ENCODE results near the gene PCDHA1. TPM values are rescaled to one million over a fixed set of nuclear protein-coding genes. Genes with fewer than 3 reads are reported as not detected.
"Not testable (repeated sequence)": the region's sequence is repeated elsewhere in the genome, so short reads cannot be mapped to it uniquely, and the experiment has no call there.

The PCDHA1 gene
- total and polyA plus RNA-seq, 7 experiments from 2014 or later: not detected

DNA sequence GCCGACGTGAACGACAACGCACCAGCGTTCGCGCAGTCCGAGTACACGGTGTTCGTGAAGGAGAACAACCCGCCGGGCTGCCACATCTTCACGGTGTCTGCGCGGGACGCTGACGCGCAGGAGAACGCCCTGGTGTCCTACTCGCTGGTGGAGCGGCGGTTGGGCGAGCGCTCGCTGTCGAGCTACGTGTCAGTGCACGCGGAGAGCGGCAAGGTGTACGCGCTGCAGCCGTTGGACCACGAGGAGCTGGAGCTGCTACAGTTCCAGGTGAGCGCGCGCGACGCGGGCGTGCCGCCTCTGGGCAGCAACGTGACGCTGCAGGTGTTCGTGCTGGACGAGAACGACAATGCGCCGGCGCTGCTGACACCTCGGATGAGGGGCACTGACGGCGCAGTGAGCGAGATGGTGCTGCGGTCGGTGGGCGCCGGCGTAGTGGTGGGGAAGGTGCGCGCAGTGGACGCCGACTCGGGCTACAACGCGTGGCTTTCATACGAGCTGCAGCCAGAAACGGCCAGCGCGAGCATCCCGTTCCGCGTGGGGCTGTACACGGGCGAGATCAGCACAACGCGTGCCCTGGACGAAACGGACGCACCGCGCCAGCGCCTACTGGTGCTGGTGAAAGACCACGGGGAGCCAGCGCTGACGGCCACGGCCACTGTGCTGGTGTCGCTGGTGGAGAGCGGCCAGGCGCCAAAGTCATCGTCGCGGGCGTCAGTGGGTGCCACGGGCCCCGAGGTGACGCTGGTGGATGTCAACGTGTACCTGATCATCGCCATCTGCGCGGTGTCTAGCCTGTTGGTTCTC is 64.1 kb downstream of the PCDHA1 start:
- H3K36me3 ChIP-seq (ENCODE audit: control insufficient read depth in 2 of 3, insufficient read depth in 3 of 3, low read length in 3 of 3); H3K4me3 Mint-ChIP-seq; CTCF ChIA-PET; ATAC-seq; H3K4me1 Mint-ChIP-seq; H3K27me3 ChIP-seq (ENCODE audit: control insufficient read depth in 2 of 2, insufficient read depth in 2 of 2, low read length in 2 of 2); H3K27ac ChIP-seq (ENCODE audit: low read depth, low read length); H3K4me1 ChIP-seq (ENCODE audit: control insufficient read depth in 2 of 2, insufficient read depth in 2 of 2, low read length in 2 of 2); H3K27ac Mint-ChIP-seq; POLR2A ChIA-PET; DNase-seq; H3K4me3 ChIP-seq (ENCODE audit: low read length): not testable (repeated sequence)
- intact Hi-C loops (cut with micrococcal nuclease): loop anchor here in 1 of 2 donors (5.0 kb wide), 1 partner anchor 48 kb away; the partner anchor contains the start of gene PCDHA3
- peaks cover 0 to 59% (median 9%) of the 10 kb centered on the region in 11 donors for H3K9me3 Mint-ChIP-seq
- peaks cover 0 to 16% (median 0%) of the 10 kb centered on the region in 5 donors for H3K36me3 Mint-ChIP-seq
- peaks cover 0 to 11% (median 0%) of the 10 kb centered on the region in 3 experiments for H3K9me3 ChIP-seq (ENCODE audit: control insufficient read depth in 2 of 3, low read length in 3 of 3)
- H3K27me3 Mint-ChIP-seq: peaks cover 0 to 40% (median 33%) of the 10 kb centered on the region in 5 donors

- ChIA-PET POLR2A (no interaction called here), CTCF (no interaction called here)
- H3K36me3 Mint-ChIP-seq: peaks cover 0 to 22% (median 11%) of the 10 kb centered on the region in 5 donors
- Histone ChIP-seq H3K9me3 (ENCODE audit: control insufficient read depth in 2 of 3, low read length in 3 of 3) (peaks cover 0 to 27% (median 0%) of the 10 kb centered on the region in 3 experiments), H3K4me3 (ENCODE audit: low read length) (no peak within 1 kb of the TSS), H3K4me1 (ENCODE audit: control insufficient read depth in 2 of 2, insufficient read depth in 2 of 2, low read length in 2 of 2) (no peaks in the 10 kb centered on the region), H3K27me3 (ENCODE audit: control insufficient read depth in 2 of 2, insufficient read depth in 2 of 2, low read length in 2 of 2) (no peaks in the 10 kb centered on the region), H3K27ac (ENCODE audit: low read depth, low read length) (no peak within 1 kb of the TSS), H3K36me3 (ENCODE audit: control insufficient read depth in 2 of 3, insufficient read depth in 3 of 3, low read length in 3 of 3) (no peaks in the 10 kb centered on the region)
- peaks cover 0 to 62% (median 18%) of the 10 kb centered on the region in 11 donors for H3K9me3 Mint-ChIP-seq
- peaks cover 0 to 48% (median 36%) of the 10 kb centered on the region in 5 donors for H3K27me3 Mint-ChIP-seq
- ATAC-seq (no peak), DNase-seq (no peak)
- no peak within 1 kb of the TSS for H3K27ac Mint-ChIP-seq
- no peaks in the 10 kb centered on the region for H3K4me1 Mint-ChIP-seq
- peak within 1 kb of the TSS in 1 of 10 donors; percentile 3 for H3K4me3 Mint-ChIP-seq
- intact Hi-C loops (cut with micrococcal nuclease): no loop called here
These were observed 70.1 kb downstream of the PCDHA1 start, which contains the start of gene PCDHA10 for GRCh38 chr5:140855772-140856674. TSS of gene PCDHA10 (plus strand) at chr5:140855897. CDS start at chr5:140856049, 152 bp downstream.

GRCh38 chr5:140857177-140857986 is 71.4 kb downstream of the PCDHA1 start:
- intact Hi-C loops (cut with micrococcal nuclease): no loop called here
- H3K36me3 ChIP-seq (ENCODE audit: control insufficient read depth in 2 of 3, insufficient read depth in 3 of 3, low read length in 3 of 3): no peaks in the 10 kb centered on the region
- no peak overlapping the region for H3K4me3 Mint-ChIP-seq
- H3K36me3 Mint-ChIP-seq: peaks cover 0 to 22% (median 14%) of the 10 kb centered on the region in 5 donors
- peaks cover 0 to 65% (median 30%) of the 10 kb centered on the region in 11 donors for H3K9me3 Mint-ChIP-seq
- H3K4me1 Mint-ChIP-seq: no peaks in the 10 kb centered on the region
- H3K27ac ChIP-seq (ENCODE audit: low read depth, low read length): no peak overlapping the region
- no peak for ATAC-seq
- H3K27me3 Mint-ChIP-seq: peaks cover 0 to 56% (median 49%) of the 10 kb centered on the region in 5 donors
- H3K4me3 ChIP-seq (ENCODE audit: low read length): no peak overlapping the region
- ChIA-PET POLR2A (no interaction called here), CTCF (no interaction called here)
- no peak for DNase-seq
- peaks cover 0 to 32% (median 0%) of the 10 kb centered on the region in 3 experiments for H3K9me3 ChIP-seq (ENCODE audit: control insufficient read depth in 2 of 3, low read length in 3 of 3)
- no peaks in the 10 kb centered on the region for H3K27me3 ChIP-seq (ENCODE audit: control insufficient read depth in 2 of 2, insufficient read depth in 2 of 2, low read length in 2 of 2)
- no peak overlapping the region for H3K27ac Mint-ChIP-seq
- H3K4me1 ChIP-seq (ENCODE audit: control insufficient read depth in 2 of 2, insufficient read depth in 2 of 2, low read length in 2 of 2): no peaks in the 10 kb centered on the region

DNA sequence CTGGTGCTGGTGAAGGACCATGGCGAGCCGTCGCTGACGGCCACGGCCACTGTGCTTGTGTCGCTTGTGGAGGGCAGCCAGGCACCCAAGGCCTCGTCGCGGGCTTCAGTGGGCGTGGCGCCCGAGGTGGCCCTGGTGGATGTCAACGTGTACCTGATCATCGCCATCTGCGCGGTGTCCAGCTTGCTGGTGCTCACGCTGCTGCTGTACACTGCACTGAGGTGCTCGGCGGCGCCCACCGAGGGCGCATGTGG is 72.0 kb downstream of the PCDHA1 start:
- ATAC-seq (no peak), DNase-seq (no peak)
- H3K4me1 Mint-ChIP-seq: no peaks in the 10 kb centered on the region
- H3K9me3 ChIP-seq (ENCODE audit: control insufficient read depth in 2 of 3, low read length in 3 of 3): peaks cover 0 to 36% (median 0%) of the 10 kb centered on the region in 3 experiments
- peaks cover 0 to 58% (median 49%) of the 10 kb centered on the region in 5 donors for H3K27me3 Mint-ChIP-seq
- no peaks in the 10 kb centered on the region for H3K36me3 ChIP-seq (ENCODE audit: control insufficient read depth in 2 of 3, insufficient read depth in 3 of 3, low read length in 3 of 3)
- peaks cover 0 to 22% (median 14%) of the 10 kb centered on the region in 5 donors for H3K36me3 Mint-ChIP-seq
- no peak overlapping the region for H3K27ac ChIP-seq (ENCODE audit: low read depth, low read length)
- CTCF ChIA-PET: no interaction called here
- H3K27ac Mint-ChIP-seq: no peak overlapping the region
- POLR2A ChIA-PET: no interaction called here
- H3K4me3 Mint-ChIP-seq: no peak overlapping the region
- H3K9me3 Mint-ChIP-seq: peaks cover 0 to 70% (median 30%) of the 10 kb centered on the region in 11 donors
- H3K4me3 ChIP-seq (ENCODE audit: low read length): no peak overlapping the region
- intact Hi-C loops (cut with micrococcal nuclease): no loop called here
- no peaks in the 10 kb centered on the region for H3K27me3 ChIP-seq (ENCODE audit: control insufficient read depth in 2 of 2, insufficient read depth in 2 of 2, low read length in 2 of 2)
- no peaks in the 10 kb centered on the region for H3K4me1 ChIP-seq (ENCODE audit: control insufficient read depth in 2 of 2, insufficient read depth in 2 of 2, low read length in 2 of 2)

DNA sequence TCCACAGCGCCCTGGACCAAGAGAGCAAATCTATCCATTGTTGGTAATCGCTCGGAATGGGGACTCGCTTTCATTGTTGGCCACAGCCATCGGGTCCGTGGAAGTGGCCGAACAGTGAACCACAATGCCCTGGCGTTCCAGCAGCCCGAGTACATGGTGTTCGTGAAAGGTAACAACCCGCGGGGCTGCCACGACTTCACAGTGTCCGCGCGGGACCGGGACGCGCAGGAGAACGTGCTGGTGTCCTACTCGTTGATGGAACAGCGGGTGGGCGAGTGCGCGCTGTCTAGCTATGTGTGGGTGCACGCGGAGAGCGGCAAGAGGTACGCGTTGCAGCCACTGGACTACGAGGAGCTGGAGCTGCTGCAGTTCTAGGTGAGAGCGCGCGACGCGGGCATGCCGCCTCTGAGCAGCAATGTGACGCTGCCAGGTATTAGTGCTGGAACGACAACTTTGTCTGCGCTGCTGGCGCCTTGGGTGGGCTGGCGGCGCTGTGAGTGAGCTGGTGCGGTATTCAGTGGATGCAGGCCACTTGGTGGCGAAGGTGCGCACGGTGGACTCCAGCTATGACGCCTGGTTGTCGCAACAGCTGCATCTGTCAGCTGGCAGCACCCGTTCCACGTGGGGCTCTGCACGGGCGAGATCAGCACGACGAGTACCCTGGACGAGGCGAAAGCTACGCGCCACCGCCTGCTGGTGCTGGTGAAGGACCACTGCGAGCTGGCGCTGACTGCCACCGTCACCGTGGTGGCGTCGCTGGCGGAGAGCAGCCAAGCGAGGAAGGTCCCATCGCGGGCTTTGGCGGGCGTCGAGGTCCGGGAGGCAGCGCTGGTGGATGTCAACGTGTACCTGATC is 76.7 kb downstream of the PCDHA1 start:
- no peak for ATAC-seq
- Histone ChIP-seq H3K27me3 (ENCODE audit: control insufficient read depth in 2 of 2, insufficient read depth in 2 of 2, low read length in 2 of 2) (peaks cover 0 to 9% of the 10 kb centered on the region in 2 donors), H3K4me3 (ENCODE audit: low read length) (no peak overlapping the region), H3K27ac (ENCODE audit: low read depth, low read length) (no peak overlapping the region), H3K4me1 (ENCODE audit: control insufficient read depth in 2 of 2, insufficient read depth in 2 of 2, low read length in 2 of 2) (no peaks in the 10 kb centered on the region), H3K9me3 (ENCODE audit: control insufficient read depth in 2 of 3, low read length in 3 of 3) (peaks cover 0 to 19% (median 0%) of the 10 kb centered on the region in 3 experiments), H3K36me3 (ENCODE audit: control insufficient read depth in 2 of 3, insufficient read depth in 3 of 3, low read length in 3 of 3) (no peaks in the 10 kb centered on the region)
- peaks cover 0 to 59% (median 17%) of the 10 kb centered on the region in 11 donors for H3K9me3 Mint-ChIP-seq
- ChIA-PET POLR2A (no interaction called here), CTCF (no interaction called here)
- H3K27me3 Mint-ChIP-seq: peaks cover 0 to 50% (median 44%) of the 10 kb centered on the region in 5 donors
- no peak overlapping the region for H3K27ac Mint-ChIP-seq
- intact Hi-C loops (cut with micrococcal nuclease): no loop called here
- no peak for DNase-seq
- no peak overlapping the region for H3K4me3 Mint-ChIP-seq
- no peaks in the 10 kb centered on the region for H3K4me1 Mint-ChIP-seq
- peaks cover 0 to 8% (median 0%) of the 10 kb centered on the region in 5 donors for H3K36me3 Mint-ChIP-seq

All from naive thymus-derived CD4-positive, alpha-beta T cell (primary cell).